ENCODE results near the gene SLC1A1.

The SLC1A1 gene

GRCh38 chr9:4620881-4621555 is 130.8 kb downstream of the SLC1A1 start:
- Histone ChIP-seq H3K4me2 (ENCODE audit: low read length, poor library complexity, severe bottlenecking) (no peak overlapping the region), H3K4ac (ENCODE audit: low read depth in 1 of 2, low read length in 2 of 2) (no peak overlapping the region), H3K14ac (ENCODE audit: low read length in 2 of 2) (no peak overlapping the region), H2BK15ac (ENCODE audit: low read depth, poor library complexity, severe bottlenecking) (no peak overlapping the region), H3K18ac (ENCODE audit: low read depth in 1 of 2, low read length in 2 of 2) (no peak overlapping the region), H4K8ac (ENCODE audit: low read length) (no peak overlapping the region), H3K36me3 (ENCODE audit: control insufficient read depth in 1 of 2, insufficient read depth in 2 of 2, low read depth in 1 of 2, low read length in 2 of 2) (no peaks in the 10 kb centered on the region), H3K4me3 (ENCODE audit: insufficient read depth in 1 of 2, low read depth in 1 of 2, low read length in 2 of 2) (no peak overlapping the region), H2BK12ac (ENCODE audit: low read length in 2 of 2) (no peak overlapping the region), H2AFZ (ENCODE audit: low read depth, low read length) (no peak overlapping the region), H2BK120ac (ENCODE audit: low read depth, low read length) (no peak overlapping the region), H3K27ac (ENCODE audit: low read length, poor library complexity, severe bottlenecking) (no peak overlapping the region), H3K9me3 (ENCODE audit: control insufficient read depth, low read length) (no peaks in the 10 kb centered on the region), H2BK5ac (ENCODE audit: low read depth, low read length, poor library complexity, severe bottlenecking) (no peak overlapping the region), H2AK5ac (ENCODE audit: low read length, severe bottlenecking) (no peak overlapping the region), H4K91ac (ENCODE audit: low read length) (no peak overlapping the region), H3K9ac (ENCODE audit: low read length) (no peak overlapping the region), H3K79me1 (replicated peaks; ENCODE audit: low read length, poor library complexity, severe bottlenecking) (no peaks in the 10 kb centered on the region), H3K4me1 (ENCODE audit: control insufficient read depth, insufficient read depth, low read depth, low read length) (peaks cover 2% of the 10 kb centered on the region), H3K27me3 (ENCODE audit: control insufficient read depth in 1 of 2, insufficient read depth in 1 of 2, low read length in 2 of 2) (no peaks in the 10 kb centered on the region), H3K23ac (ENCODE audit: low read length in 2 of 2) (no peak overlapping the region)
- no peak for DNase-seq
- 77% methylated on average over 2 of the region's 2 CpGs for WGBS

- Histone ChIP-seq H2BK15ac (ENCODE audit: low read depth, poor library complexity, severe bottlenecking) (no peak overlapping the region), H3K27ac (ENCODE audit: low read length, poor library complexity, severe bottlenecking) (no peak overlapping the region), H3K9ac (ENCODE audit: low read length) (no peak overlapping the region), H3K79me1 (replicated peaks; ENCODE audit: low read length, poor library complexity, severe bottlenecking) (no peaks in the 10 kb centered on the region), H4K91ac (ENCODE audit: low read length) (no peak overlapping the region), H2BK120ac (ENCODE audit: low read depth, low read length) (no peak overlapping the region), H3K14ac (ENCODE audit: low read length in 2 of 2) (no peak overlapping the region), H3K4me3 (ENCODE audit: insufficient read depth in 1 of 2, low read depth in 1 of 2, low read length in 2 of 2) (no peak overlapping the region), H2BK12ac (ENCODE audit: low read length in 2 of 2) (no peak overlapping the region), H3K4me1 (ENCODE audit: control insufficient read depth, insufficient read depth, low read depth, low read length) (peaks cover 2% of the 10 kb centered on the region), H3K18ac (ENCODE audit: low read depth in 1 of 2, low read length in 2 of 2) (no peak overlapping the region), H4K8ac (ENCODE audit: low read length) (no peak overlapping the region), H2AK5ac (ENCODE audit: low read length, severe bottlenecking) (no peak overlapping the region), H3K4me2 (ENCODE audit: low read length, poor library complexity, severe bottlenecking) (no peak overlapping the region), H3K27me3 (ENCODE audit: control insufficient read depth in 1 of 2, insufficient read depth in 1 of 2, low read length in 2 of 2) (no peaks in the 10 kb centered on the region), H2AFZ (ENCODE audit: low read depth, low read length) (peak overlapping the region; percentile 10), H2BK5ac (ENCODE audit: low read depth, low read length, poor library complexity, severe bottlenecking) (no peak overlapping the region), H3K23ac (ENCODE audit: low read length in 2 of 2) (no peak overlapping the region), H3K36me3 (ENCODE audit: control insufficient read depth in 1 of 2, insufficient read depth in 2 of 2, low read depth in 1 of 2, low read length in 2 of 2) (no peaks in the 10 kb centered on the region), H3K4ac (ENCODE audit: low read depth in 1 of 2, low read length in 2 of 2) (peak overlapping the region in 1 of 2 experiments; percentile 49), H3K9me3 (ENCODE audit: control insufficient read depth, low read length) (no peaks in the 10 kb centered on the region)
- DNase-seq: no peak
- 79% methylated on average over 10 of the region's 10 CpGs for WGBS
These were observed 131.7 kb downstream of the SLC1A1 start for GRCh38 chr9:4622016-4622415.

GRCh38 chr9:4630836-4631235 is 140.6 kb downstream of the SLC1A1 start:
- Histone ChIP-seq H2AFZ (ENCODE audit: low read depth, low read length) (no peak overlapping the region), H3K4me3 (ENCODE audit: insufficient read depth in 1 of 2, low read depth in 1 of 2, low read length in 2 of 2) (no peak overlapping the region), H2BK120ac (ENCODE audit: low read depth, low read length) (no peak overlapping the region), H3K4me1 (ENCODE audit: control insufficient read depth, insufficient read depth, low read depth, low read length) (peaks cover 2% of the 10 kb centered on the region), H3K27me3 (ENCODE audit: control insufficient read depth in 1 of 2, insufficient read depth in 1 of 2, low read length in 2 of 2) (no peaks in the 10 kb centered on the region), H3K14ac (ENCODE audit: low read length in 2 of 2) (no peak overlapping the region), H3K18ac (ENCODE audit: low read depth in 1 of 2, low read length in 2 of 2) (no peak overlapping the region), H3K4me2 (ENCODE audit: low read length, poor library complexity, severe bottlenecking) (no peak overlapping the region), H2BK15ac (ENCODE audit: low read depth, poor library complexity, severe bottlenecking) (no peak overlapping the region), H3K27ac (ENCODE audit: low read length, poor library complexity, severe bottlenecking) (no peak overlapping the region), H2BK5ac (ENCODE audit: low read depth, low read length, poor library complexity, severe bottlenecking) (no peak overlapping the region), H3K23ac (ENCODE audit: low read length in 2 of 2) (no peak overlapping the region), H3K4ac (ENCODE audit: low read depth in 1 of 2, low read length in 2 of 2) (no peak overlapping the region), H3K9ac (ENCODE audit: low read length) (no peak overlapping the region), H3K79me1 (replicated peaks; ENCODE audit: low read length, poor library complexity, severe bottlenecking) (no peaks in the 10 kb centered on the region), H2BK12ac (ENCODE audit: low read length in 2 of 2) (no peak overlapping the region), H2AK5ac (ENCODE audit: low read length, severe bottlenecking) (no peak overlapping the region), H3K36me3 (ENCODE audit: control insufficient read depth in 1 of 2, insufficient read depth in 2 of 2, low read depth in 1 of 2, low read length in 2 of 2) (no peaks in the 10 kb centered on the region), H3K9me3 (ENCODE audit: control insufficient read depth, low read length) (no peaks in the 10 kb centered on the region), H4K91ac (ENCODE audit: low read length) (no peak overlapping the region), H4K8ac (ENCODE audit: low read length) (no peak overlapping the region)
- DNase-seq: no peak
- WGBS: 22% methylated on average over 1 of the region's 2 CpGs

All from mesenchymal stem cell (in vitro differentiated cells and primary cell).